MM.1S (cell line): ENCODE results near the gene GPR3.

Experiments used
- CTCF ChIP-seq: fragments of 300-600 bp; sonication (generic); IDR thresholded peaks from 2 replicates; pipeline ENCODE4 v1.5.1; 2016; ENCODE audit warnings: antibody characterized with exemption, low read length, mixed read lengths
- EZH2 ChIP-seq: fragments of 300-600 bp; sonication (generic); optimal IDR thresholded peaks from 2 replicates; pipeline ENCODE3; 2017; ENCODE audit warnings: low read depth, mild to moderate bottlenecking, antibody characterized with exemption, low read length, mixed read lengths

- TF ChIP-seq CTCF (no peak), EZH2 (no peak)
These were observed 10.3 kb upstream of the GPR3 start for GRCh38 chr1:27381969-27382762.
